Activated CD4-positive, alpha-beta T cell treated with anti-CD3 and anti-CD28 coated beads for 36 hours (primary cell): Measurements from ENCODE around the gene REEP6. TPM values are rescaled to one million over a fixed set of nuclear protein-coding genes. Genes with fewer than 3 reads are reported as not detected.

ENCODE experiments used
- ATAC-seq: fragments of 200-7000 bp; cut with Tn5 transposase; one replicate; pipeline ENCODE4 v1.10.0; 2021; ENCODE audit warnings: mild to moderate bottlenecking, moderate library complexity
- CTCF ChIA-PET: fragments of 350-600 bp; sonication (Branson Sonifier 250); formaldehyde crosslinking; loops from one replicate; lab custom pipeline; 2021; ENCODE audit warnings: antibody characterized with exemption; lab: Charles Lee
- POLR2A ChIA-PET: fragments of 350-600 bp; sonication (Branson Sonifier 250); formaldehyde crosslinking; loops from one replicate; lab custom pipeline; 2021; ENCODE audit warnings: antibody characterized with exemption, inconsistent platforms; lab: Charles Lee
- DNase-seq: peaks from one replicate; pipeline ENCODE4 v3.0.0-alpha.2; 2020
- H3K27ac Mint-ChIP-seq: one replicate; pipeline ENCODE4 v1.8.0; 2021; ENCODE audit warnings: mixed read lengths
- H3K27me3 Mint-ChIP-seq: one replicate; pipeline ENCODE4 v1.8.0; 2021; ENCODE audit warnings: mixed read lengths
- H3K36me3 Mint-ChIP-seq: one replicate; pipeline ENCODE4 v1.8.0; 2021; ENCODE audit warnings: low read depth, mixed read lengths
- H3K4me1 Mint-ChIP-seq: one replicate; pipeline ENCODE4 v1.8.0; 2021; ENCODE audit warnings: mixed read lengths
- H3K4me3 Mint-ChIP-seq: one replicate; pipeline ENCODE4 v1.8.0; 2021; ENCODE audit warnings: mild to moderate bottlenecking, moderate library complexity, mixed read lengths
- H3K9me3 Mint-ChIP-seq: one replicate; pipeline ENCODE4 v1.8.0; 2021; ENCODE audit warnings: low read depth, mixed read lengths
- intact Hi-C, 2 experiments: fragments of 100-400 bp; cut with DNase I in 1 of 2; cut with micrococcal nuclease in 1 of 2; formaldehyde crosslinking; loops; one replicate each; pipeline versions ENCODE4 v1.14.2 to v1.15.1; 2022 to 2024; cut with DNase I, micrococcal nuclease
- total RNA-seq, 2 experiments: library from RNA; stranded (reverse); gene quantifications; one replicate each; pipeline ENCODE4 v1.2.3, GENCODE V29; 2021

Gene REEP6
- total RNA-seq, result 1 to 10 TPM; 2.1 to 2.7 TPM

DNA sequence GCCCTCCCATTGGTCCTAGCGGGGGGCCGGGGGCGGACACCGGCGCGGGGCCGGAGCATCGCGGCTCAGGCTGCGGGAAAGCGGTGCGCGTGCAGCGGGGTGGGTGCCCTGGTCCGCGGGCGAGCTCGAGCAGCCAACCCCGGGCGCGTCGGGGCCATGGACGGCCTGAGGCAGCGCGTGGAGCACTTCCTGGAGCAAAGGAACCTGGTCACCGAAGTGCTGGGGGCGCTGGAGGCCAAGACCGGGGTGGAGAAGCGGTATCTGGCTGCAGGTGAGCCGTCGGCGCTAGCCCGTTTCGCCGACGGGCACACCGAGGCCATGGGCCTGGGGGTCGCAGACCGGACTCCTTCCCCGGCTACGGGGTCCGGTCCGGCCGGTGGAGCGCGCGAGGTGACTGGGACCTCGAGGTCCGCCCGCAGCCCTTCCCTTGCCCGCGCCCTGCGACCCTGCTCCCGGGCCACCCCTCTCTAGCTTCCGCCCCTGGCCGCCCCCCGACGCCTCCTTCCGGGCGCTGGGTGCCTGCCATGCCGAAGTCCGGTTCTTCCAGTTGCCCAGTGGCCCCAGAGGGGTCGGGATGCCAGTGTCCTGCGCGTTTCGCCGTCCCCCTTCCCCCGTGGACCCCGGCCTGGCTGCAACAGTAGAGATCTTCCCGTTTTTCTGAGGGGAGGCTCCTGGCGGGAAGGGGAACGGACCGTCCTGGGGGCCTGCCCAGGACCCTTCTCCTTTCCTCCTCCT is at the start of gene REEP6:
Gene REEP6, plus strand, starts transcription at position 68 of the 735 bp plus-strand sequence. Its CDS starts 89 bp downstream, at position 157.
- intact Hi-C loops, result loop anchor here in 1 of 2 experiments (1.0 to 2.0 kb wide), 4 partner anchors 114 to 694 kb away; partner anchors contain the start of genes PTBP1, RNU6-2, TMEM259 and UQCR11

DNA sequence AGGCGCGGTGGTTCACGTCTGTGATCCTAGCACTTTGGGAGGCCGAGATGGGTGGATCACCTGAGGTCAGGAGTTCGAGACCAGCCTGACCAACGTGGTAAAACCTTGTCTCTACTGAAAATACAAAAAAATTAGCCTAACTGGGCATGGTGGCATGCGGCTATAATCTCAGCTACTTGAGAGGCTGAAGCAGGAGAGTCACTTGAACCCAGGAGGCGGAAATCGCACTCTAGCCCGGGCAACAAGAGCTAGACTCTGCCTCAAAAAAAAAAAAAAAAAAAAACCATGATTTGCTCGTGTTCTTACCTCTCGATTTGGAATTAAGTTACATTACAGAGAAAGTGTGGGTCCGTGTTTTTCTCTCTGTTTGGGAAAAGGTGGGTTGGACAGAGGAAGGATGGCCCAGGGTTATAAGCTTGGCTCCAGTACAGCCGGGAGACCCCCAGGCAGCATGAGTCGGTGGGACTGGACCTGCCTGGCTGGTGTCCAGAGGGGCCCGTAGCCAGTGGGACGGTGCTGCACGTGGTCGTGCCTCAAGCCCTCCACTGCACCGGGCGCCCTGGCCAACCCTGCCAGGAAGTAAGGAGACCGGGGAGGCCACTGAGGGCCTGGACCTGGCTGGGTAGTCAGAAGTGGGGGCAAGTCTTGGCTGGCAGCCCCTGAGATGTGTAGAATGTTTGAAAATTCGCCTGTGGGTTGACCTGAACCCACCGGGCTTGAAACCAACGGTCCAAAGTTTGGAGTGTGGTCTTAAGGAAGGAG is 49.1 kb upstream of the REEP6 start:
- CTCF ChIA-PET, result interaction anchor here (0.9 kb wide), 1 partner anchor 11 kb away, joined by 3 read pairs; no protein-coding TSS in a partner anchor
- ATAC-seq, result no peak
- Mint-ChIP-seq H3K27ac (peak overlapping the region; percentile 30), H3K27me3 (no peaks in the 10 kb centered on the region), H3K36me3 (peaks cover 43% of the 10 kb centered on the region), H3K9me3 (no peaks in the 10 kb centered on the region), H3K4me3 (peak overlapping the region; percentile 94), H3K4me1 (peaks cover 44% of the 10 kb centered on the region)
- DNase-seq, result no peak
- intact Hi-C loops, result loop anchor here in 1 of 2 experiments (5.0 kb wide), 1 partner anchor 35 kb away; the partner anchor contains the start of gene C19orf25
- POLR2A ChIA-PET, result interaction anchor here (0.6 to 0.7 kb wide), 3 partner anchors 37 to 1611 kb away, joined by 3 to 8 read pairs (median 4); no protein-coding TSS in a partner anchor

More for the DNA sequence above, at the start of gene REEP6:
- Mint-ChIP-seq H3K9me3 (no peaks in the 10 kb centered on the region), H3K27ac (peak within 1 kb of the TSS; percentile 66), H3K27me3 (peaks cover 3% of the 10 kb centered on the region), H3K4me3 (peak within 1 kb of the TSS; percentile 72), H3K36me3 (no peaks in the 10 kb centered on the region), H3K4me1 (peaks cover 9% of the 10 kb centered on the region)
- CTCF ChIA-PET, result interaction anchor here (0.6 to 1.4 kb wide), 3 partner anchors 11 to 16 kb away, joined by 3 to 4 read pairs (median 3); no protein-coding TSS in a partner anchor
- DNase-seq (no peak), ATAC-seq (no peak)
- POLR2A ChIA-PET, result interaction anchor here (0.6 to 1.3 kb wide), 4 partner anchors 108 to 222 kb away, joined by 3 to 8 read pairs (median 6); partner anchors contain the start of gene CIRBP

DNA sequence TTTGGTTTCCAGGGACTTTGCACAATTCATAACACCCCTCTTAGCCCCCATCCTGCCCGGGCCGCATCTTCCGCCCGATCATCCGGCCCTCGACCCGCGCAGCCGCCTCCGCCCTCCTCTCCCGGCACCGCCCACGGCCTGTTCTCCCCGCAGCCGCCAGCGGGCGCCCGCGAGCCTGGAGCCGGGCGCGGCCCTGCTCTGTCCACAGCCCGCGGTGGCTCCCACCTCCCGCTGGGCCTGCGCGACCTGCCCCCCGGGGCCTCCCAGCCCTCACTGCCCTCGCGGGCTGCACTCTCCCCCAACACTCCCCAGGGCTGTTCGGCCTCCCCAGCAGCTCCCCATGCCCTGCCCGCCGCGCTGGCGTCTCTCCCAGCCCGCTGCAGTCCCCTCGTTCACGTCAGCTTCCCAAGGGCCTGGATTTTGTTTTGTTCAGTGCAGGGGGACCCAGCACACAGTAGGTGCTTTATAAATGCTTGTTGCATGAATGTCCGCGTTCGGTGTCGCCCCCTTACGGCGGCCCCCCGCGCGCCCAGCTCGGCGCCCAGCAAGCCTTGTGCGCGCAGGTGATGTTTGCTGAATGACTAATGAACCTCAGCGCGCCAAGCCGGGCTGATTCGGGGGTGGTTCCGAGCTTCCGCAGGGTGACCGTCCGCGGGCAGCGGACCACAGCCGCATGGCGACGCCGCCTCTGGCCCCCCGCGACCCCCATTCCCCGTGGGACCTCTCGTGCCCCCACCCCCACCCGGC is 45.6 kb upstream of the REEP6 start:
- POLR2A ChIA-PET, result interaction anchor here (1.0 to 1.2 kb wide), 2 partner anchors 8 to 27 kb away, joined by 4 read pairs; no protein-coding TSS in a partner anchor
- Mint-ChIP-seq H3K4me1 (peaks cover 30% of the 10 kb centered on the region), H3K27me3 (peaks cover 22% of the 10 kb centered on the region), H3K36me3 (peaks cover 25% of the 10 kb centered on the region), H3K9me3 (no peaks in the 10 kb centered on the region), H3K4me3 (peak overlapping the region; percentile 49), H3K27ac (no peak overlapping the region)
- DNase-seq (peak; percentile 89), ATAC-seq (peak; percentile 82)
- intact Hi-C loops, result loop anchor here in 1 of 2 experiments (1.0 kb wide), 3 partner anchors 26 to 68 kb away; partner anchors contain the start of genes ADAMTSL5 and NDUFS7
- CTCF ChIA-PET, result interaction anchor here (0.6 to 2.8 kb wide), 11 partner anchors 9 to 682 kb away, joined by 3 to 17 read pairs (median 4); partner anchors contain the start of genes CIRBP and PCSK4

DNA sequence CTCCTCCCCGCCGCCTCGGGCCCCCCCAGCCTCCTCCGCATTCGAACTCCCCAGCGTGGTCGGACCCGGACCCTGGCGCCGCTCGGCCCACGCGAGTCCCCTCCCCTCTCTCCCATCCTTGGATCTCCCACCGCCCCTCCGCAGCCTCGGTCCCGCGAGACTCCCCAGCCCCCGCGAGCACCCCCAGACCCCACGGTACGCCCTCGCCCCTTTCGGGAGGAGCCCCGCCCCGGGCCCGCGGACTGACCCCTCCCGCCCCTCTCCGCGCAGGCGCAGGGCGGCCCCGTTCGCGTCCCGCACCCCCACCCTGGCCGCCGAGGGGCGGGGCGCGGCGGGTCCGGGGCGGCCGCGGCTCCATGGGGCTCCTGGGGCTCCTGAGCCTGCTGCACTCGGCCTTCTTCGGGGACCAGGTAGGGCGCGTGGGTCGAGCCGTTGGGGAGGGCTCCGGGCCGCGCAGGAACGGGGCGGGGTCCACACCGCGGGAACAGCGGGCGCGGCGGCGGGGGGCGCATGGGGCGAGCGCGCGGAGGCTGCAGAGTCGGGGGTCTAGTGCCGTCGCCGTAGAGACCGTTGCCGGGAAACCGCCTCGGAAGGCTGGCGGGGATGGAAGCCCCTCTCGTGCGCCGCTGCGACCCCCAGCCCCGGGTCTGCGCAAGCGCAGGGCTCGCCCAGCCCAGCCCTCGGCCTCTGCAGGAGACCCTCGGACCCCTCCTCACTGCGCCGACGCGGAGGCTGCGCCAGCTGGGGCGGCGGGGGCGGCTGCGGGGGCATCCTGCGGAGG is 44.9 kb upstream of the REEP6 start:
- Mint-ChIP-seq H3K4me3 (no peak overlapping the region), H3K4me1 (peaks cover 26% of the 10 kb centered on the region), H3K27me3 (peaks cover 29% of the 10 kb centered on the region), H3K27ac (no peak overlapping the region), H3K9me3 (no peaks in the 10 kb centered on the region), H3K36me3 (peaks cover 17% of the 10 kb centered on the region)
- DNase-seq (peak; percentile 47), ATAC-seq (no peak)
- ChIA-PET POLR2A (no interaction called here), CTCF (interaction anchor here (0.5 to 2.8 kb wide), 7 partner anchors 8 to 792 kb away, joined by 3 to 17 read pairs (median 4); partner anchors contain the start of genes CIRBP and PCSK4)
- intact Hi-C loops, result loop anchor here in 1 of 2 experiments (1.0 kb wide), 3 partner anchors 25 to 67 kb away; partner anchors contain the start of genes ADAMTSL5 and NDUFS7

DNA sequence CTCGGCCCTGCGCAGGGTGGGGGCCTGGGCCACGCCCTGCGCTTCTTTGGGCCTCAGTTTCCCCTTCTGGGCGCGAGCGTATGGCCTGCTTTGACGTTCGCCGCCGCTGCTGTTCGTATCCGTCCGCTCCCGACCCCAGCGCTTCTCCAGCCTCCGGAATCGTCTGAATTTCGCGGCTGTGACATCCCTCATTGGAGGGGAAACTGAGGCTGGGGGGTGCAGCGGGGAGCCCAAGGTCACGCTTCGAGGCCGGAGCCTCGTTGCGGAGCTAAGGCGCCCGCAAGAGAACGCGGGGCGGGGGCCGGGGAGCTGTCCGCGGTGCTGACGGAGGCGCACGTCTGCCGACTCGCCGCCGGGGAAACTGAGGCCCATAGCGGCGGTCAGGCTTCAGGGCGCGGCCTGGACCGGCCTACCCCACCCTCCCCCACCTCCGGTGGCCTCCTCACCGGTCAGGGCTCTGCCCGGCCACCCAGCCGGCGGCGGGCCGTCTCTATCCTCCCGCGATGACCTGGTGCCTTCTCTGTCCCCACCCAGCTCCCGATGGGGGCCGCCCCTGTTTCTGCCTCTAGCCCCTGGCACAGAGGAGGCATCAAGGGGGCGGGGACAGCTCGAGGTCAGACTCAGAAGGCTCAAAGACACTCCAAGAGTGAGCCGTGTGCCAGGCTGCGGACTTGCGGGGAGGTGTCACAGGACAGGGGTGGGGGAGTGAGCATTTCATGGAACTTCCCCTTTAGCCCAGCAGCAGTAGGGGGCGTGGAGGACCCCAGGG is 44.1 kb upstream of the REEP6 start:
- ChIA-PET POLR2A (no interaction called here), CTCF (interaction anchor here (0.5 to 0.7 kb wide), 2 partner anchors 9 to 792 kb away, joined by 3 read pairs; no protein-coding TSS in a partner anchor)
- H3K4me3 Mint-ChIP-seq, result no peak overlapping the region
- H3K27ac Mint-ChIP-seq, result no peak overlapping the region
- ATAC-seq, result no peak
- no peaks in the 10 kb centered on the region for H3K9me3 Mint-ChIP-seq
- H3K27me3 Mint-ChIP-seq, result peaks cover 35% of the 10 kb centered on the region
- H3K36me3 Mint-ChIP-seq, result peaks cover 9% of the 10 kb centered on the region
- H3K4me1 Mint-ChIP-seq, result peaks cover 21% of the 10 kb centered on the region
- DNase-seq, result peak; percentile 58
- intact Hi-C loops, result no loop called here

DNA sequence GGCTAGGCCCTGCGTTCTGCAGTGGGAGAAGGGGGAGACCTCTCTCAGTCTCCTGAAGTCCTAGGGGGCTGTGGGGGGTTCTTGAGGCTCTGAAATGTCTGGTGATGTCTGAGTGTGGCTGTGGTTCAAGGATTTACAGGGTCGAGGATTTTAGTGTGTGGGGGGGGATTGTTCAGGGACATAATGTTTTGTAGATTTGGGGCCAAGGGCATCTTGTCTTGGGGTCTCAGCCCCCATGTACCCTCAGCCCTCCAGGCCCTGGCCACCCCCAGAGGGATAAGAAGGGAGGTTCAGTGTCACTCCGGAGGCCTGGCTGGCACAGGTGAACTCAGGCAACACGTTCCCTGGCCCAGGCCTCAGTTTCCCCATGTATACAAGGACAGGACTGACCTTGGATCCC is 43.5 kb upstream of the REEP6 start:
- DNase-seq (no peak), ATAC-seq (no peak)
- Mint-ChIP-seq H3K4me3 (no peak overlapping the region), H3K27me3 (peaks cover 37% of the 10 kb centered on the region), H3K27ac (no peak overlapping the region), H3K9me3 (no peaks in the 10 kb centered on the region), H3K36me3 (peaks cover 3% of the 10 kb centered on the region), H3K4me1 (peaks cover 16% of the 10 kb centered on the region)
- ChIA-PET POLR2A (no interaction called here), CTCF (no interaction called here)
- intact Hi-C loops, result no loop called here

DNA sequence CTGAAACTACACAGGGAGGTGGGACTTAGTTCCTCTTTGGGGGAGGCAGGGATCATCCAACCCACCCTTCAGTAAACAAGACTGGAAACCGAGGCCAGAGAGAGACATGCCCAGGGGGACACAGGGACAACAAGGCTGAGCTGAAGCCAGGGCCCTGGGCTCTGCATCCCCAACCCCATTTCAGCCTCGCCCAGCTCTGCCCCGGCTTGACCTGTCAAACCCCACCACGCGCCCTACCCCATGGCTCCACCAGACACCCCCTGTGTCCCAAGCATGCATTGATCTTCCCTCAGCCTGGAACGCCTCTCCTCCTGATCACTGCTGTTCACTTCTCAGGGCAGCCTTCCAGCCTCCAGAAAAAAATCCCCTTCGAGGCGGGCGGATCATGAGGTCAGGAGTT is 43.0 kb upstream of the REEP6 start:
- Mint-ChIP-seq H3K27ac (no peak overlapping the region), H3K4me1 (peaks cover 16% of the 10 kb centered on the region), H3K9me3 (no peaks in the 10 kb centered on the region), H3K36me3 (no peaks in the 10 kb centered on the region), H3K27me3 (peaks cover 39% of the 10 kb centered on the region), H3K4me3 (no peak overlapping the region)
- intact Hi-C loops, result no loop called here
- POLR2A ChIA-PET, result no interaction called here
- CTCF ChIA-PET, result no interaction called here
- DNase-seq, result no peak
- ATAC-seq, result no peak

DNA sequence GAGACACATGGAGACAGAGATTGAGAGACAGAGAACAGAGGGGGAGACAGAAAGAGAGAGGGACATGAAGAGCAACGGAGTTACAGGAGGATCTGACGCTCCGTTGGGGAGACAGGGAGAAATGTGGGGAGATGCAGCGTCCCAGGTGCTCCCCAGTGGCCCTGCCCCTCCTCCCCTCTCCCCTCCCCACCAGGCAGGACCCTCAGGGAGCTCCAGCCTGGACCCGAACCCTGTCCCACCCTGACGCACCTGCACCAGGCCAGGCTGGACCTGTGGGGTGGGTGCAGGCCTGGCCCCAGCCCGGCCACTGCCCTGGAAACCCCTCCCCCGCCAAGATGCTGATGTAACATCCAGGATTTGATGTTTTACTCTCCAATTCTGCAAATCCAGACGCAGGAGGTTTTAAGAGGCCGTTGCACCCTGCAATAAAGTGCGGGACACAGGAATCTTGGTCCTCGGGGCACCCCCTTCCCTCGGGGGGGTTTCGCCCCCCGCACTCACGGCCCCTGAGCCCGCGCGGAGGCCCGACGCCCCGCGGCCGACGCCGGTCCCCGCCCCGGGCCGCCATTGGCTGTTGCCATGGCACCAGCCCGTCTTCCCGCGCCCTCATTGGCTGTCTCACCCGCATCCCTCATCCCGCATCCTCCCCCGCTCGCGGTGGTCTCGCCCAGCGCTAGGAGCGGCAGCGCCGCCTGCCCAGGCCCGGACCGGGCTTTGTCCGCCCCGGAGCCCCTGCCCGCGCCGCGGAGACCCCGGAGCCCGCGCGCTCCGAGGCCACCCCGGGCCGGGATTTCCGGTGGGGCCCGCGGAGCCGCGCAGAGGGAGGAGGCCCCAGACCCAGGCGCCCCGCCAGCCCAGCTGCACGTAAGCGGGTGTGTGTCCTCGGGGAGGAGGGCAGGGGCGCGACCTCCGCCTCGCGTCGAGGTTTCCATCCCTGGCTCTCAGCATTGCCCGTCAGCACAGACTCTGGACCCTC is 41.2 kb upstream of the REEP6 start, which contains the start of gene APC2:
Gene APC2, plus strand, starts transcription at position 655 of the 976 bp plus-strand sequence. CDS start 2,881 bp downstream, outside the sequence.
- DNase-seq, result peak; percentile 57
- intact Hi-C loops, result no loop called here
- ChIA-PET POLR2A (no interaction called here), CTCF (interaction anchor here (0.5 kb wide), 1 partner anchor 53 kb away, joined by 3 read pairs; no protein-coding TSS in a partner anchor)
- H3K36me3 Mint-ChIP-seq, result no peaks in the 10 kb centered on the region
- no peak within 1 kb of the TSS for H3K27ac Mint-ChIP-seq
- peaks cover 46% of the 10 kb centered on the region for H3K27me3 Mint-ChIP-seq
- H3K4me3 Mint-ChIP-seq, result no peak within 1 kb of the TSS
- peak; percentile 15 for ATAC-seq
- H3K9me3 Mint-ChIP-seq, result no peaks in the 10 kb centered on the region
- peaks cover 14% of the 10 kb centered on the region for H3K4me1 Mint-ChIP-seq
